HCT116 (cell line): ENCODE results near the gene SFXN2. TPM values are rescaled to one million over a fixed set of nuclear protein-coding genes. Genes with fewer than 3 reads are reported as not detected.

ENCODE experiments used
- ATAC-seq: fragments of 200-7000 bp; cut with Tn5 transposase; 2 replicates; pipeline ENCODE4 v1.9.1; 2020; ENCODE audit warnings: mild to moderate bottlenecking, moderate library complexity
- BruUV-seq: library from RNA; stranded (reverse); fragments of 400-500 nt; replicated peaks from 2 replicates; lab custom pipeline; 2021; lab: Mats Ljungman, UMichigan
- CTCF ChIA-PET: fragments of 300-600 bp; sonication (Branson Sonifier 250); formaldehyde crosslinking; loops from one replicate; lab custom pipeline; 2021; ENCODE audit warnings: antibody characterized with exemption; lab: Charles Lee
- POLR2A ChIA-PET: fragments of 300-600, 350-600 bp; sonication (Branson Sonifier 250); formaldehyde crosslinking; loops from one replicate; lab custom pipeline; 2021; ENCODE audit warnings: antibody characterized with exemption; lab: Charles Lee
- RAD21 ChIA-PET, 2 experiments: fragments of 300-600 bp; sonication (Branson Sonifier 250); formaldehyde crosslinking; loops; one replicate each; lab custom pipeline; 2023; ENCODE audit warnings: low total read pairs in 2 of 2; ENCODE audit not compliant: uncharacterized antibody in 2 of 2, unreplicated experiment in 2 of 2, low non-redundant PET in 1 of 2; lab: Charles Lee
- DNase-seq: peaks from one replicate; pipeline ENCODE4 v3.0.0-alpha.2; 2010; ENCODE audit warnings: low read depth, low spot score
- H2AFZ ChIP-seq: fragments of 200-600 bp; shearing (Covaris generic), sonication (generic); 2 replicates; pipeline ENCODE4 v1.6.1; 2017; ENCODE audit warnings: low read depth, mixed run types, mixed read lengths, antibody characterized with exemption, low read length; ENCODE audit not compliant: poor library complexity, severe bottlenecking
- H3K27ac ChIP-seq: 2 replicates; pipeline ENCODE4 v1.5.1; 2012; ENCODE audit warnings: low read depth, low read length
- H3K27me3 ChIP-seq: fragments of 200-600 bp; sonication (generic); 2 replicates; pipeline ENCODE4 v1.6.1; 2016; ENCODE audit warnings: mixed run types, low read length, mixed read lengths; ENCODE audit not compliant: insufficient read depth
- H3K36me3 ChIP-seq, 2 experiments: fragments of 200-500 bp in 1 of 2; fragments of 200-600 bp in 1 of 2; sonication (Bioruptor generic) in 1 of 2; sonication (generic) in 1 of 2; 2 replicates each; pipeline versions ENCODE4 v1.5.1 to v1.6.1; 2014 to 2016; ENCODE audit warnings: low read length in 2 of 2, inconsistent platforms in 1 of 2, mixed read lengths in 1 of 2, mixed run types in 1 of 2; ENCODE audit not compliant: insufficient read depth in 2 of 2, control insufficient read depth in 1 of 2
- H3K4me1 ChIP-seq, 2 experiments: fragments of 200-600 bp in 1 of 2; sonication (generic) in 1 of 2; 2 replicates each; pipeline versions ENCODE4 v1.5.1 to v1.6.1; 2012 to 2017; ENCODE audit warnings: low read length in 2 of 2, inconsistent platforms in 1 of 2, mild to moderate bottlenecking in 1 of 2, mixed read lengths in 1 of 2, mixed run types in 1 of 2, moderate library complexity in 1 of 2; ENCODE audit not compliant: insufficient read depth in 2 of 2, control insufficient read depth in 1 of 2
- H3K4me2 ChIP-seq: fragments of 200-600 bp; sonication (generic); 2 replicates; pipeline ENCODE4 v1.6.1; 2017; ENCODE audit warnings: mixed run types, low read length, mixed read lengths
- H3K4me3 ChIP-seq, 2 experiments: fragments of 200-600 bp in 1 of 2; sonication (generic) in 1 of 2; replicated peaks in 1 of 2; 2 replicates each; pipeline ENCODE4 v1.5.1; 2011 to 2016; ENCODE audit warnings: low read length in 2 of 2, control low read depth in 1 of 2, low read depth in 1 of 2, mild to moderate bottlenecking in 1 of 2, mixed read lengths in 1 of 2, mixed run types in 1 of 2
- H3K79me2 ChIP-seq: fragments of 200-600 bp; sonication (generic); 2 replicates; pipeline ENCODE4 v1.6.1; 2017; ENCODE audit warnings: mild to moderate bottlenecking, mixed run types, low read length, moderate library complexity, mixed read lengths; ENCODE audit not compliant: insufficient read depth
- H3K9ac ChIP-seq: fragments of 200-600 bp; sonication (generic); 2 replicates; pipeline ENCODE4 v1.6.1; 2016; ENCODE audit warnings: low read length, mixed read lengths
- H3K9me2 ChIP-seq: fragments of 200-600 bp; sonication (generic), shearing (Covaris generic); 2 replicates; pipeline ENCODE4 v1.6.1; 2017; ENCODE audit warnings: mixed run types, mild to moderate bottlenecking, moderate library complexity; ENCODE audit not compliant: insufficient read depth
- H3K9me3 ChIP-seq, 2 experiments: fragments of 200-500 bp in 1 of 2; fragments of 200-600 bp in 1 of 2; sonication (Bioruptor generic) in 1 of 2; sonication (generic) in 1 of 2; 2 replicates each; pipeline ENCODE4 v1.6.1; 2014 to 2017; ENCODE audit warnings: low read length in 2 of 2, mixed read lengths in 2 of 2, inconsistent platforms in 1 of 2, low read depth in 1 of 2, mild to moderate bottlenecking in 1 of 2, mixed run types in 1 of 2, moderate library complexity in 1 of 2; ENCODE audit not compliant: control insufficient read depth in 1 of 2, insufficient read depth in 1 of 2
- H4K20me1 ChIP-seq: fragments of 200-600 bp; sonication (generic), shearing (Covaris generic); 2 replicates; pipeline ENCODE4 v1.6.1; 2017; ENCODE audit warnings: mixed run types, mild to moderate bottlenecking, moderate library complexity; ENCODE audit not compliant: insufficient read depth
- CBX3 ChIP-seq: IDR thresholded peaks from 2 replicates; pipeline ENCODE4 v1.6.1; 2012; ENCODE audit warnings: low read depth
- CEBPB ChIP-seq: IDR thresholded peaks from 2 replicates; pipeline ENCODE4 v1.6.1; 2012; ENCODE audit warnings: low read depth
- EGR1 ChIP-seq: IDR thresholded peaks from 2 replicates; pipeline ENCODE4 v1.6.1; 2012; ENCODE audit warnings: low read depth
- ELF1 ChIP-seq: IDR thresholded peaks from 2 replicates; pipeline ENCODE4 v1.6.1; 2012; ENCODE audit warnings: low read depth, borderline replicate concordance
- EZH2 ChIP-seq: fragments of 200-600 bp; sonication (generic); IDR thresholded peaks from 2 replicates; pipeline ENCODE4 v1.6.1; 2017; ENCODE audit warnings: antibody characterized with exemption, mixed run types
- FOSL1 ChIP-seq: IDR thresholded peaks from 2 replicates; pipeline ENCODE4 v1.6.1; 2012; ENCODE audit warnings: low read depth
- JUND ChIP-seq: IDR thresholded peaks from 2 replicates; pipeline ENCODE4 v1.6.1; 2012
- POLR2AphosphoS5 ChIP-seq: IDR thresholded peaks from 2 replicates; pipeline ENCODE4 v1.6.1; 2011; ENCODE audit warnings: mild to moderate bottlenecking, low read depth, low read length, moderate library complexity
- RAD21 ChIP-seq: IDR thresholded peaks from 2 replicates; pipeline ENCODE4 v1.6.1; 2012; ENCODE audit warnings: low read depth, mild to moderate bottlenecking
- SRF ChIP-seq: IDR thresholded peaks from 2 replicates; pipeline ENCODE4 v1.6.1; 2012; ENCODE audit warnings: low read depth
- TCF7L2 ChIP-seq: IDR thresholded peaks from 2 replicates; pipeline ENCODE4 v1.7.0; 2011; ENCODE audit warnings: borderline replicate concordance, inconsistent platforms; ENCODE audit not compliant: insufficient read depth, insufficient read length; ENCODE audit errors: extremely low read depth
- ZFX ChIP-seq: fragments of 450-650 bp; IDR thresholded peaks from 2 replicates; pipeline ENCODE4 v1.6.1; 2017
- ZNF274 ChIP-seq: fragments of 200-500 bp; sonication (Bioruptor generic); IDR thresholded peaks from 2 replicates; pipeline ENCODE4 v1.6.1; 2014; ENCODE audit warnings: mild to moderate bottlenecking, low read depth, low read length, inconsistent platforms
- intact Hi-C: fragments of 100-400 bp; cut with micrococcal nuclease; formaldehyde crosslinking; loops from 2 replicates; pipeline ENCODE4 v1.10.0; 2022
- total RNA-seq: library from RNA; stranded (reverse); gene quantifications from one replicate; pipeline ENCODE4 v1.2.1, GENCODE V29; 2021; ENCODE audit not compliant: unreplicated experiment
- TF ChIP-seq, protein P1 (sequence below): IDR thresholded peaks from 2 replicates; pipeline ENCODE4 v1.6.1; 2012
- TF ChIP-seq, protein P2 (sequence below): IDR thresholded peaks from 2 replicates; pipeline ENCODE4 v1.6.1; 2012
- TF ChIP-seq, protein P3 (sequence below): IDR thresholded peaks from 2 replicates; pipeline ENCODE4 v1.6.1; 2011; ENCODE audit warnings: mild to moderate bottlenecking, low read length, moderate library complexity; ENCODE audit not compliant: insufficient replicate concordance; ENCODE audit errors: extremely low read depth
- TF ChIP-seq, protein P4 (sequence below), 3 experiments: fragments of 200-600 bp in 1 of 3; sonication (generic) in 1 of 3; IDR thresholded peaks in 2 of 3; conservative IDR thresholded peaks in 1 of 3; 2 replicates each; pipeline ENCODE4 v1.5.1; 2012 to 2017; ENCODE audit warnings: low read depth in 2 of 3, low read length in 2 of 3, antibody characterized with exemption in 1 of 3, borderline replicate concordance in 1 of 3, control low read depth in 1 of 3, mild to moderate bottlenecking in 1 of 3, mixed read lengths in 1 of 3, mixed run types in 1 of 3, moderate library complexity in 1 of 3; ENCODE audit not compliant: insufficient read depth in 1 of 3
- TF ChIP-seq, protein P5 (sequence below): IDR thresholded peaks from 2 replicates; pipeline ENCODE4 v1.6.1; 2012; ENCODE audit warnings: low read depth

SFXN2 gene
- total RNA-seq, 1 experiment from 2014 or later = 22.9 TPM

DNA sequence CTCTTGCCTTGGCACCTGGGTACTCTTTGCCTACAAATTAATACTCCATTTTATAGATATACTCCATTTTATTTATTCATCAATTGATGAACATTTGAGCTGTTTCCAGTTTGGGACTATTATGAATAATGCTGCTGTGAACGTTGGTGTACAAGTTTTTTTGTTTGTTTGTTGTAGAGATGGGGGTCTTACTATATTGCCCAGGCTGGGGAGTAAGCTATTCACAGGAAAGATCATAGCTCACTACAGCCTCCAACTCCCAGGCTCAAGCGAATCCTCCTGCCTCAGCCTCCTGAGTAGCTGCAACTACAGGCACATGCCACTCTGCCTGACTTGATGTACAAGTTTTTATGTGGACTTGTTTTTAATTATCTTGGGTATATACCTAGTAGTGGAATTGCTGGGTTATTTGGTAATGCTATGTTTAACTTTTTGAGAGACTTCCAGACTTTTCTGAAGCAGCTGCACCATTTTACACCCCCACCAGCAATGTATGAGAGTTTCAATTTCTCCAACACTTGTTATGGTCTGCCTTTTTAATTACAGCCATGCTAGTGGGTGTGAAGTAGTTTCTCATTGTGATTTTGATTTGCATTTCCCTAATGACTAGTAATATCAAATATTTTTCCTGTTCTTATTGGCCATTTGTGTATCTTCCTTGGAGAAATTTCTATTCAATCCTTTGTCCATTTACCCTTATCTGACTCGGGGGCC lies 45.2 kb downstream of the SFXN2 start:
- Histone ChIP-seq H3K9me3 (no peaks in the 10 kb centered on the region), H4K20me1 (no peaks in the 10 kb centered on the region), H3K9me2 (no peaks in the 10 kb centered on the region), H3K27me3 (no peaks in the 10 kb centered on the region), H3K4me2 (no peak overlapping the region), H3K4me3 (no peak overlapping the region), H2AFZ (no peak overlapping the region), H3K4me1 (peaks cover 0 to 6% of the 10 kb centered on the region in 2 experiments; a peak in 1 of 4 replicates), H3K36me3 (no peaks in the 10 kb centered on the region), H3K79me2 (no peaks in the 10 kb centered on the region), H3K27ac (no peak overlapping the region), H3K9ac (no peak overlapping the region)
- intact Hi-C loops = no loop called here
- TF ChIP-seq EZH2 (no peak), ZNF274 (no peak), JUND (no peak), SRF (no peak), CEBPB (no peak), TCF7L2 (no peak), POLR2AphosphoS5 (no peak), EGR1 (no peak), ZFX (no peak), FOSL1 (no peak), RAD21 (no peak), CBX3 (no peak), ELF1 (no peak)
- TF ChIP-seq, protein P1, sequence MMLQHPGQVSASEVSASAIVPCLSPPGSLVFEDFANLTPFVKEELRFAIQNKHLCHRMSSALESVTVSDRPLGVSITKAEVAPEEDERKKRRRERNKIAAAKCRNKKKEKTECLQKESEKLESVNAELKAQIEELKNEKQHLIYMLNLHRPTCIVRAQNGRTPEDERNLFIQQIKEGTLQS = no peak
- TF ChIP-seq, protein P2, sequence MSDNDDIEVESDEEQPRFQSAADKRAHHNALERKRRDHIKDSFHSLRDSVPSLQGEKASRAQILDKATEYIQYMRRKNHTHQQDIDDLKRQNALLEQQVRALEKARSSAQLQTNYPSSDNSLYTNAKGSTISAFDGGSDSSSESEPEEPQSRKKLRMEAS = no peak
- TF ChIP-seq, protein P3, sequence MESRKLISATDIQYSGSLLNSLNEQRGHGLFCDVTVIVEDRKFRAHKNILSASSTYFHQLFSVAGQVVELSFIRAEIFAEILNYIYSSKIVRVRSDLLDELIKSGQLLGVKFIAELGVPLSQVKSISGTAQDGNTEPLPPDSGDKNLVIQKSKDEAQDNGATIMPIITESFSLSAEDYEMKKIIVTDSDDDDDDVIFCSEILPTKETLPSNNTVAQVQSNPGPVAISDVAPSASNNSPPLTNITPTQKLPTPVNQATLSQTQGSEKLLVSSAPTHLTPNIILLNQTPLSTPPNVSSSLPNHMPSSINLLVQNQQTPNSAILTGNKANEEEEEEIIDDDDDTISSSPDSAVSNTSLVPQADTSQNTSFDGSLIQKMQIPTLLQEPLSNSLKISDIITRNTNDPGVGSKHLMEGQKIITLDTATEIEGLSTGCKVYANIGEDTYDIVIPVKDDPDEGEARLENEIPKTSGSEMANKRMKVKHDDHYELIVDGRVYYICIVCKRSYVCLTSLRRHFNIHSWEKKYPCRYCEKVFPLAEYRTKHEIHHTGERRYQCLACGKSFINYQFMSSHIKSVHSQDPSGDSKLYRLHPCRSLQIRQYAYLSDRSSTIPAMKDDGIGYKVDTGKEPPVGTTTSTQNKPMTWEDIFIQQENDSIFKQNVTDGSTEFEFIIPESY = no peak
- TF ChIP-seq, protein P4, sequence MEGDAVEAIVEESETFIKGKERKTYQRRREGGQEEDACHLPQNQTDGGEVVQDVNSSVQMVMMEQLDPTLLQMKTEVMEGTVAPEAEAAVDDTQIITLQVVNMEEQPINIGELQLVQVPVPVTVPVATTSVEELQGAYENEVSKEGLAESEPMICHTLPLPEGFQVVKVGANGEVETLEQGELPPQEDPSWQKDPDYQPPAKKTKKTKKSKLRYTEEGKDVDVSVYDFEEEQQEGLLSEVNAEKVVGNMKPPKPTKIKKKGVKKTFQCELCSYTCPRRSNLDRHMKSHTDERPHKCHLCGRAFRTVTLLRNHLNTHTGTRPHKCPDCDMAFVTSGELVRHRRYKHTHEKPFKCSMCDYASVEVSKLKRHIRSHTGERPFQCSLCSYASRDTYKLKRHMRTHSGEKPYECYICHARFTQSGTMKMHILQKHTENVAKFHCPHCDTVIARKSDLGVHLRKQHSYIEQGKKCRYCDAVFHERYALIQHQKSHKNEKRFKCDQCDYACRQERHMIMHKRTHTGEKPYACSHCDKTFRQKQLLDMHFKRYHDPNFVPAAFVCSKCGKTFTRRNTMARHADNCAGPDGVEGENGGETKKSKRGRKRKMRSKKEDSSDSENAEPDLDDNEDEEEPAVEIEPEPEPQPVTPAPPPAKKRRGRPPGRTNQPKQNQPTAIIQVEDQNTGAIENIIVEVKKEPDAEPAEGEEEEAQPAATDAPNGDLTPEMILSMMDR (IDR thresholded peaks at IDR 0.05 in 2 of 3, conservative IDR thresholded peaks at IDR 0.05 in 1 of 3; ENCODE audit: borderline replicate concordance in 1 of 3, insufficient read depth in 1 of 3, low read depth in 2 of 3, low read length in 2 of 3) = no peak
- TF ChIP-seq, protein P5, sequence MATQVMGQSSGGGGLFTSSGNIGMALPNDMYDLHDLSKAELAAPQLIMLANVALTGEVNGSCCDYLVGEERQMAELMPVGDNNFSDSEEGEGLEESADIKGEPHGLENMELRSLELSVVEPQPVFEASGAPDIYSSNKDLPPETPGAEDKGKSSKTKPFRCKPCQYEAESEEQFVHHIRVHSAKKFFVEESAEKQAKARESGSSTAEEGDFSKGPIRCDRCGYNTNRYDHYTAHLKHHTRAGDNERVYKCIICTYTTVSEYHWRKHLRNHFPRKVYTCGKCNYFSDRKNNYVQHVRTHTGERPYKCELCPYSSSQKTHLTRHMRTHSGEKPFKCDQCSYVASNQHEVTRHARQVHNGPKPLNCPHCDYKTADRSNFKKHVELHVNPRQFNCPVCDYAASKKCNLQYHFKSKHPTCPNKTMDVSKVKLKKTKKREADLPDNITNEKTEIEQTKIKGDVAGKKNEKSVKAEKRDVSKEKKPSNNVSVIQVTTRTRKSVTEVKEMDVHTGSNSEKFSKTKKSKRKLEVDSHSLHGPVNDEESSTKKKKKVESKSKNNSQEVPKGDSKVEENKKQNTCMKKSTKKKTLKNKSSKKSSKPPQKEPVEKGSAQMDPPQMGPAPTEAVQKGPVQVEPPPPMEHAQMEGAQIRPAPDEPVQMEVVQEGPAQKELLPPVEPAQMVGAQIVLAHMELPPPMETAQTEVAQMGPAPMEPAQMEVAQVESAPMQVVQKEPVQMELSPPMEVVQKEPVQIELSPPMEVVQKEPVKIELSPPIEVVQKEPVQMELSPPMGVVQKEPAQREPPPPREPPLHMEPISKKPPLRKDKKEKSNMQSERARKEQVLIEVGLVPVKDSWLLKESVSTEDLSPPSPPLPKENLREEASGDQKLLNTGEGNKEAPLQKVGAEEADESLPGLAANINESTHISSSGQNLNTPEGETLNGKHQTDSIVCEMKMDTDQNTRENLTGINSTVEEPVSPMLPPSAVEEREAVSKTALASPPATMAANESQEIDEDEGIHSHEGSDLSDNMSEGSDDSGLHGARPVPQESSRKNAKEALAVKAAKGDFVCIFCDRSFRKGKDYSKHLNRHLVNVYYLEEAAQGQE = no peak
- no TSS peak for BruUV-seq
- ChIA-PET POLR2A (interaction anchor here (0.6 kb wide), 1 partner anchor 114 kb away, joined by 3 read pairs; no protein-coding TSS in a partner anchor), RAD21 (no interaction called here), CTCF (no interaction called here)
- DNase-seq (no peak), ATAC-seq (no peak)
